CD4-positive, alpha-beta T cell (primary cell): ENCODE measurements around the gene CYTL1. TPM values are rescaled to one million over a fixed set of nuclear protein-coding genes. Genes with fewer than 3 reads are reported as not detected.

ENCODE experiments used
- ATAC-seq: fragments of 200-7000 bp; cut with Tn5 transposase; one replicate; pipeline ENCODE4 v1.10.0; 2022; ENCODE audit warnings: mild to moderate bottlenecking; ENCODE audit not compliant: poor library complexity
- CTCF ChIA-PET: fragments of 350-600 bp; sonication (Branson Sonifier 250); formaldehyde crosslinking; loops from one replicate; lab custom pipeline; 2021; ENCODE audit warnings: antibody characterized with exemption, inconsistent platforms; lab: Charles Lee
- POLR2A ChIA-PET: fragments of 350-600 bp; sonication (Branson Sonifier 250); formaldehyde crosslinking; loops from one replicate; lab custom pipeline; 2021; ENCODE audit warnings: antibody characterized with exemption, inconsistent platforms; lab: Charles Lee
- DNase-seq, 14 experiments: peaks; one replicate each; pipeline ENCODE4 v3.0.0-alpha.2; 2013 to 2020; ENCODE audit warnings: mixed read lengths in 2 of 14
- H3K27ac ChIP-seq, 2 donors: one replicate each; pipeline versions ENCODE4 v1.5.1 to v1.7.0; 2013; ENCODE audit warnings: low read length in 2 of 2, low read depth in 1 of 2, mild to moderate bottlenecking in 1 of 2
- H3K27me3 ChIP-seq, 2 experiments: 1 replicate in 1 of 2; 2 replicates in 1 of 2; pipeline versions ENCODE4 v1.6.1 to v1.7.0; 2013; ENCODE audit warnings: low read length in 2 of 2, control low read depth in 1 of 2, mild to moderate bottlenecking in 1 of 2, moderate library complexity in 1 of 2; ENCODE audit not compliant: insufficient read depth in 2 of 2, control insufficient read depth in 1 of 2
- H3K36me3 ChIP-seq: one replicate; pipeline ENCODE4 v1.6.1; 2013; ENCODE audit warnings: low read length, control low read depth; ENCODE audit not compliant: insufficient read depth
- H3K4me1 ChIP-seq: one replicate; pipeline ENCODE4 v1.6.1; 2013; ENCODE audit warnings: low read length, control low read depth; ENCODE audit not compliant: insufficient read depth
- H3K4me3 ChIP-seq: one replicate; pipeline ENCODE4 v1.5.1; 2013; ENCODE audit warnings: mild to moderate bottlenecking, low read length, moderate library complexity
- H3K9me3 ChIP-seq, 2 experiments: 1 replicate in 1 of 2; 2 replicates in 1 of 2; pipeline versions ENCODE4 v1.6.1 to v1.7.0; 2013; ENCODE audit warnings: low read length in 2 of 2, mild to moderate bottlenecking in 2 of 2, control low read depth in 1 of 2, moderate library complexity in 1 of 2; ENCODE audit not compliant: control insufficient read depth in 1 of 2, insufficient read depth in 1 of 2
- H3K27ac Mint-ChIP-seq: one replicate; pipeline ENCODE4 v1.8.0; 2020; ENCODE audit warnings: mixed read lengths
- H3K27me3 Mint-ChIP-seq: one replicate; pipeline ENCODE4 v1.8.0; 2021; ENCODE audit warnings: mixed read lengths
- H3K36me3 Mint-ChIP-seq: one replicate; pipeline ENCODE4 v1.8.0; 2021; ENCODE audit warnings: low read depth, mixed read lengths
- H3K4me1 Mint-ChIP-seq: one replicate; pipeline ENCODE4 v1.8.0; 2021; ENCODE audit warnings: low read depth, mixed read lengths
- H3K4me3 Mint-ChIP-seq: one replicate; pipeline ENCODE4 v1.8.0; 2020; ENCODE audit warnings: mild to moderate bottlenecking, mixed read lengths
- H3K9me3 Mint-ChIP-seq: one replicate; pipeline ENCODE4 v1.8.0; 2020; ENCODE audit warnings: mixed read lengths
- intact Hi-C, 2 experiments: fragments of 100-400 bp; cut with DNase I in 1 of 2; cut with micrococcal nuclease in 1 of 2; formaldehyde crosslinking; loops; one replicate each; pipeline versions ENCODE4 v1.15.1 to v1.9.0; 2023 to 2025; cut with DNase I, micrococcal nuclease
- total RNA-seq, 174 experiments: library from RNA in 2 of 174; stranded (reverse) in 2 of 174; gene quantifications; one replicate each; pipeline ENCODE4 v1.2.3 and lab custom pipeline; 2021 to 2026
- TF ChIP-seq, protein P1 (sequence below): fragments of 200-600 bp; IDR thresholded peaks from one replicate; pipeline ENCODE4 v1.8.0; 2022; ENCODE audit warnings: antibody characterized with exemption, mild to moderate bottlenecking

The CYTL1 gene
- total RNA-seq, 2 experiments from 2014 or later: not detected

DNA sequence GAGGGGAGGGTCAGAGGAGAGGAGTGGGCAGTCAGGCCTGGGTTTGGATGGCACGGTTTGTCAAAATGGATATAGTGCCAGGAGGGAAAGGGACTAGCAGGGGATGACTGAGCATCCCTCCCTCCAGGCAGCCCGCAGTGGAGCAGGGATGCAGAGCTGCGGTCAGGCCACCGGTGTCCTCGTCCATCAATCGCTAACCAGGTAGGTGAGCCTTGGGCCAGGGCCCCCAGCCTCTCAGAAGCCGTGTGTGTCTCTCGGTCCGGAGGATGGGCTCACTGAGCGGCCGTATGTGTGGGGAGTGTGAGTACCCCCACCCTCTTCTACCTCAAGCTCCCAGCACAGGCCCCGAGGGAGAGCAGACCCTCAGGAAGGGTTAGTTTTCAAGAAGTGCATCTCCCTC is 538 bp upstream of the CYTL1 start:
- H3K27me3 ChIP-seq: peaks cover 6 to 33% of the 10 kb centered on the region in 2 experiments
- no peaks in the 10 kb centered on the region for H3K36me3 ChIP-seq
- DNase-seq (no peak), ATAC-seq (no peak)
- H3K4me3 ChIP-seq: no peak overlapping the region
- peaks cover 0 to 12% of the 10 kb centered on the region in 2 experiments for H3K9me3 ChIP-seq
- no peak overlapping the region for H3K27ac Mint-ChIP-seq
- ChIA-PET POLR2A (no interaction called here), CTCF (no interaction called here)
- TF ChIP-seq, protein P1, sequence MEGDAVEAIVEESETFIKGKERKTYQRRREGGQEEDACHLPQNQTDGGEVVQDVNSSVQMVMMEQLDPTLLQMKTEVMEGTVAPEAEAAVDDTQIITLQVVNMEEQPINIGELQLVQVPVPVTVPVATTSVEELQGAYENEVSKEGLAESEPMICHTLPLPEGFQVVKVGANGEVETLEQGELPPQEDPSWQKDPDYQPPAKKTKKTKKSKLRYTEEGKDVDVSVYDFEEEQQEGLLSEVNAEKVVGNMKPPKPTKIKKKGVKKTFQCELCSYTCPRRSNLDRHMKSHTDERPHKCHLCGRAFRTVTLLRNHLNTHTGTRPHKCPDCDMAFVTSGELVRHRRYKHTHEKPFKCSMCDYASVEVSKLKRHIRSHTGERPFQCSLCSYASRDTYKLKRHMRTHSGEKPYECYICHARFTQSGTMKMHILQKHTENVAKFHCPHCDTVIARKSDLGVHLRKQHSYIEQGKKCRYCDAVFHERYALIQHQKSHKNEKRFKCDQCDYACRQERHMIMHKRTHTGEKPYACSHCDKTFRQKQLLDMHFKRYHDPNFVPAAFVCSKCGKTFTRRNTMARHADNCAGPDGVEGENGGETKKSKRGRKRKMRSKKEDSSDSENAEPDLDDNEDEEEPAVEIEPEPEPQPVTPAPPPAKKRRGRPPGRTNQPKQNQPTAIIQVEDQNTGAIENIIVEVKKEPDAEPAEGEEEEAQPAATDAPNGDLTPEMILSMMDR: no peak
- H3K9me3 Mint-ChIP-seq: no peaks in the 10 kb centered on the region
- intact Hi-C loops: no loop called here
- peaks cover 5% of the 10 kb centered on the region for H3K4me1 Mint-ChIP-seq
- peaks cover 5% of the 10 kb centered on the region for H3K4me1 ChIP-seq
- peaks cover 26% of the 10 kb centered on the region for H3K27me3 Mint-ChIP-seq
- no peaks in the 10 kb centered on the region for H3K36me3 Mint-ChIP-seq
- H3K4me3 Mint-ChIP-seq: no peak overlapping the region
- no peak overlapping the region for H3K27ac ChIP-seq

DNA sequence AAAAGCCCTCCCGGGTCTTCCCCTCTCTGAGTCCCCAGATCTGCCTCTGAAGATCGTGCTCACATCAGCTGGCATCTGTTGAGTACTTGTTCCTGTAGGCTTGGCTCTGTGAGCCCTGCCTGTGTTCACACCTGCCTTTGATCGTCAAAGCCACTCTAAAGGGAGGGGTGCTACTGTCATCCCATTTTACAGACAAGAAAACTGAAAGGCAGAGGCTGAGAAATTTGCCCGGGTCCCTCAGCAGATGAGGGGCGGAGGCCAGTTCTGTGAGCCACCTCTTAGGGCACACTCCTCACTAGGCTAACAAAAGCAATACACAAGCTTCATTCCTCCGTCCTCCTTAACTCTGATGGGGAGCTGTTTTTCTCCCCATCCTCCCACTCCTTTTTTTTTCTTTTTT is 655 bp downstream of the CYTL1 start:
- no peak for ATAC-seq

DNA sequence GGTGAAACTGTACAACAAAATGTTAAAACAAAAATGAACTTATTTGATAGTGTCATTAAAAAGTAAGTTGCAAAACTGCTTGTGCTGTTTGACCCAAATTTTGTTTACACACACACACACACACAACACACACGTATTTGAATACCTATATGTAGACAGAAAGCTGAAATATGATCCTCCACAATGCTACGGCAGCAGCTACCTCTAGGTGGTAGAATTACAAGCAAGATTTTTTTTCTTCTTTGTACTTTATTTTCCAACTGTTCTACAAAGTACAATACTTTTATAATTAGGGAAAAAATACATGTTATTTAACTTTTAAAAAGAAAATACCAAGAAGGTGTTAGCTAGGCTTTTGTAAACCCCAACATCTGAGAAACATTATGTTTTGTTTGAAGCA is 1.2 kb downstream of the CYTL1 start:
- Mint-ChIP-seq H3K9me3 (no peaks in the 10 kb centered on the region), H3K4me1 (peaks cover 5% of the 10 kb centered on the region), H3K36me3 (no peaks in the 10 kb centered on the region), H3K27me3 (peaks cover 31% of the 10 kb centered on the region), H3K27ac (no peak overlapping the region), H3K4me3 (no peak overlapping the region)
- TF ChIP-seq, protein P1: no peak
- intact Hi-C loops: no loop called here
- DNase-seq: no peak
- Histone ChIP-seq H3K27ac (no peak overlapping the region), H3K27me3 (peaks cover 6 to 33% of the 10 kb centered on the region in 2 experiments), H3K9me3 (peaks cover 0 to 6% of the 10 kb centered on the region in 2 experiments), H3K4me3 (no peak overlapping the region), H3K36me3 (no peaks in the 10 kb centered on the region), H3K4me1 (peaks cover 5% of the 10 kb centered on the region)
- CTCF ChIA-PET: no interaction called here
- ATAC-seq: no peak
- POLR2A ChIA-PET: no interaction called here

More for the DNA sequence above, 655 bp downstream of the CYTL1 start:
- H3K9me3 ChIP-seq: peaks cover 0 to 6% of the 10 kb centered on the region in 2 experiments
- intact Hi-C loops: no loop called here
- no peak overlapping the region for H3K4me3 Mint-ChIP-seq
- ChIA-PET POLR2A (no interaction called here), CTCF (no interaction called here)
- TF ChIP-seq, protein P1: no peak
- peaks cover 5% of the 10 kb centered on the region for H3K4me1 ChIP-seq
- no peaks in the 10 kb centered on the region for H3K36me3 ChIP-seq
- DNase-seq: no peak
- peaks cover 27% of the 10 kb centered on the region for H3K27me3 Mint-ChIP-seq
- no peaks in the 10 kb centered on the region for H3K36me3 Mint-ChIP-seq
- peaks cover 5% of the 10 kb centered on the region for H3K4me1 Mint-ChIP-seq
- H3K4me3 ChIP-seq: no peak overlapping the region
- H3K27ac ChIP-seq: no peak overlapping the region
- H3K27me3 ChIP-seq: peaks cover 6 to 33% of the 10 kb centered on the region in 2 experiments
- H3K27ac Mint-ChIP-seq: no peak overlapping the region
- no peaks in the 10 kb centered on the region for H3K9me3 Mint-ChIP-seq
